IPS DF 19.7 (cell line): Measurements from ENCODE around the gene LINGO3.
"Not testable (repeated sequence)": the region's sequence is repeated elsewhere in the genome, so short reads cannot be mapped to it uniquely, and the experiment has no call there.

Experiments used
- DNase-seq: peaks from one replicate; pipeline ENCODE4 v3.0.0-alpha.2; 2013; ENCODE audit warnings: low read depth, low spot score

LINGO3 gene, protein sequence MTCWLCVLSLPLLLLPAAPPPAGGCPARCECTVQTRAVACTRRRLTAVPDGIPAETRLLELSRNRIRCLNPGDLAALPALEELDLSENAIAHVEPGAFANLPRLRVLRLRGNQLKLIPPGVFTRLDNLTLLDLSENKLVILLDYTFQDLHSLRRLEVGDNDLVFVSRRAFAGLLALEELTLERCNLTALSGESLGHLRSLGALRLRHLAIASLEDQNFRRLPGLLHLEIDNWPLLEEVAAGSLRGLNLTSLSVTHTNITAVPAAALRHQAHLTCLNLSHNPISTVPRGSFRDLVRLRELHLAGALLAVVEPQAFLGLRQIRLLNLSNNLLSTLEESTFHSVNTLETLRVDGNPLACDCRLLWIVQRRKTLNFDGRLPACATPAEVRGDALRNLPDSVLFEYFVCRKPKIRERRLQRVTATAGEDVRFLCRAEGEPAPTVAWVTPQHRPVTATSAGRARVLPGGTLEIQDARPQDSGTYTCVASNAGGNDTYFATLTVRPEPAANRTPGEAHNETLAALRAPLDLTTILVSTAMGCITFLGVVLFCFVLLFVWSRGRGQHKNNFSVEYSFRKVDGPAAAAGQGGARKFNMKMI

DNA sequence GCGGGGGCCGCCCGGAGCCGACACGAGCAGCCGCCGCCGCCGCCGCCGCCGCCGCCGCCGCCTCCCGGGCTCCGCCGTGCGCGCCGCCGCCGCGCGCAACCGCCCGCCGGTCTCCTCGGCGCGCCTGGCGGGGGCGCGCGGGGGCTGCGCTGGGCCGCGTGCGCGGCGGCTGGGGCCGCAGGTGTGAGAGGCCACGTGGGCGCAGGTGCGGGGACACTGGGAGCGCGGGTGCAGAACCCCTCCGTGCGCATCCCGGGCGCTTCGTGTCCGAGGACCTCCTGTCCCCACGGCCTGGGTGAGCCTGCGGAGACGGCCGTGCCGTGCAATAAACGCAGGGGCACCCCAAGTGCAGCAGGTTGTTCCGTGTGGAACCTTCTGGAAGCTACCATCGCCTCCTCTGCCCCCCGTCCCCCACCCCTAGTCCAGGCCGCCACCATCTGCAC is at the start of gene LINGO3:
TSS of gene LINGO3 (minus strand) at position 41 of the 443 bp plus-strand sequence. CDS start 16,378 bp downstream, outside the sequence.
- DNase-seq, result no peak

DNA sequence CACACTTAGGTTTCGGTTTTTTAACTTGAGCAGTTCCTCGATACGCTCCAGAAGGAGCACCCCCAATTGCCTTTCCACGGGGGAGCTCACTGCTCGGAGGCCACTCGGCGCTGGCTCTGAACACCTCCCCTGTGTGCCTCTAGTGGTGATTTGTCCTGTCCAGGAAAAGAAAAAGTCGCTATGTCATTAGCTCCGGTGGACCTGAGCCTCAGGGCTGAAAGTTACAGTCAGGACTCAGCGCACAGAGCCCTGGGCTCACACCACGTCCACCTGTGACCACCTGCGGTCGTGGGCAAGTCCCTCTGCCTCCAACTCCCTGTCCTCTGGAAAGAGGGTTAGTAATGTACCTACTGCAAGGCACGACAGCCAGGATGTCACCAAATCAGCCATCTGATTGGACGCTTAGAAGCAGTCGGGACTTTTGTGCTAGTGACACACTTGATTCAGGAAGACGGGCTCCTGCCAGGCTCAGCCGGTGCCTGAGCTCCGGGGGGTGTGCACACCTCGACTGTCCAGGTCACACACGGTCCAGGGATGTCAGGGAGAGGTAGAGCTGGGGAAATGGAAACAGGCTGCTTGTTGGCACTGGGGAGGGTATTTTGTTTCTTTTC is 48.2 kb upstream of the LINGO3 start:
- DNase-seq, result no peak

DNA sequence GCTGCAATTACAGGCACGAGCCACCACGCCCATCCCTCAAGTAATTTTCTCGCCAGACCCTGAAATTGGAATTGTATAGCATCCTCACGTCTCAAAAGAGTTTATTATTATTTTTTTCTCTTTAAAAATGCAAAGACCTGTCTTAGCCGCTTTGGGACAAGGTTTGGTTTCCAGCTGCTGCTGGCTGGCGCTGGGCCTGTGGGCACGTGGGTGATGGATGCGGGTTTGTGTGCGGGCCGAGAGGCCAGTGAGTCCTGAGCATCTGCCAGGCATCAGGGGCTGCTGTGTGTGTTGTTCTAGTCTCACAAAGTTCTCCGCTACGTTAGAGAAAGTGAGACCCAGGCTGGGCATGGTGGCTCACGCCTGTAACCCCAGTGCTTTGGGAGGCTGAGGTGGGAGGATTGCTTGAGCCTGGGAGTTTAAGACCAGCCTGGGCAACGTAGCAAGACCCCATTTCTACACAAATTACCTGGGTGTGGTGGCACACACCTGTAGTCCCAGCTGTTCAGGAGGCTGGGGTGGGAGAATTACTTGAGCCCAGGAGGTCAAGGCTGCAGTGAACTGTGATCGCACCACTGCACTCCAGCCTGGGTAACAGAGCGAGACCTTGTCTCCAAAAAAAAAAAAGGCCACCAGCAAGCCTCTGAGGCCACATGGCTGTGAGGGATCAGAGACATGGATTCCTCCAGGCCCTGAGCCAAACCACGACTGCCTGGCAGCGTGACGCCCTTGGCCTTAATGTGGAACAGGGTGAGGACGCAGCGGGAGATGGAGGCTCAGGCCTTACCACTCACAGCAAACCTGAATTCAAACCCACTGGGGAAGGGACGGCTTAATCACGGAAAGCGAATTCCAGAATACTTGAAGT is 47.4 kb upstream of the LINGO3 start:
- DNase-seq, result no peak

DNA sequence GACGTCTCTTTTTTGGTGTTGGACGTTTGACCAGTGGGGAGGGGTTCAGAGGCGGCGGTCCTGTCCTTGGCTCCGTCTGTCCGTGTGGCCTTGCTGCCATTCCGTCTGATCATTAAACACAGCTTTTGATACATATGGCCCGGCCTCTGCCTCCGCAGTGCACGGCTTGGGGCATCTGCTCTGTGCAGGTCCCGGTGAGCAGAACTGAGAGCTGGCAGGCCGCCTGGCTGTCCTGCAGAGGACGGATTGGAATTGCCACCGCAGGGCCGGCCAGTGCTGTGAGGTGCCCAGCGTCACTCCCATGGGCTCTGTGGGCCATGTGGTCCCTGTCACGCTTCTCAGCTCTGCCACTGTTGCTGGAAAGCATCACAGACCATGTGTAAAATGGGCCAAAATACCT is 46.7 kb upstream of the LINGO3 start:
- no peak for DNase-seq

DNA sequence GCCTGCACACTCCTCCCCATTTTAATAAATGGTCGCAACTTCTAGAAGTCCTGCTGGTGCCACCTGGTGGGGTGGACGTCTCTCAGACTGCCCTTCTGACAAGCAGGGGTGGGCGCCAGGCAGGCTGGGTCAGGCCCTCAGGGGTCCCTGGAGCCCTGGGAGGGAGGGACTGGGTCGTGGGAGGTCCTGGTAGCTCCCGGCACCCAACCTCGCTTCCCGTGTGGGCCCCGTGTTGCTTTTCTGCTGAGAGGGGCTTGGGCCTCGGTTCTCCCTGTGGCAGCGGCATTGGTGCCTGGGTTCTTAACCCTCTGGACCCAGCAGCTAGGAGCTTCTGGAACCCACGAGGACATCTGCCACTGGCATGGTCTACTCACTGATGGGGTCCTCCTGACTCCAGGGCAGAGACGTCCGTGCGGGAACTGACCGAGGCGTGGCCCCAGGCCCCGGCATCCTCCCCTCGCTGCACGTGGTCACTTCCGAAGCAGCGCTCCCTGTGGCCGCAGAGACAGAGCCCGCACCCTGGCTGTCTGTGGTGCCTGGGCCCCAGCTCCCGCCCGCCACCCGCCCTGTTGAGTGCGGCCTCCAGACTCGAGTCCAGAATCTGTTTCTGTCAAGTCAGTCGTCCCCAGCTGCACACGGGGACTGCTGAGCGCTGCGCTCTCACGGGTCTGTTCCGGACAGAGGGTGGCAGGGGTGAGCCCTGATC is 46.1 kb upstream of the LINGO3 start:
- DNase-seq, result no peak

DNA sequence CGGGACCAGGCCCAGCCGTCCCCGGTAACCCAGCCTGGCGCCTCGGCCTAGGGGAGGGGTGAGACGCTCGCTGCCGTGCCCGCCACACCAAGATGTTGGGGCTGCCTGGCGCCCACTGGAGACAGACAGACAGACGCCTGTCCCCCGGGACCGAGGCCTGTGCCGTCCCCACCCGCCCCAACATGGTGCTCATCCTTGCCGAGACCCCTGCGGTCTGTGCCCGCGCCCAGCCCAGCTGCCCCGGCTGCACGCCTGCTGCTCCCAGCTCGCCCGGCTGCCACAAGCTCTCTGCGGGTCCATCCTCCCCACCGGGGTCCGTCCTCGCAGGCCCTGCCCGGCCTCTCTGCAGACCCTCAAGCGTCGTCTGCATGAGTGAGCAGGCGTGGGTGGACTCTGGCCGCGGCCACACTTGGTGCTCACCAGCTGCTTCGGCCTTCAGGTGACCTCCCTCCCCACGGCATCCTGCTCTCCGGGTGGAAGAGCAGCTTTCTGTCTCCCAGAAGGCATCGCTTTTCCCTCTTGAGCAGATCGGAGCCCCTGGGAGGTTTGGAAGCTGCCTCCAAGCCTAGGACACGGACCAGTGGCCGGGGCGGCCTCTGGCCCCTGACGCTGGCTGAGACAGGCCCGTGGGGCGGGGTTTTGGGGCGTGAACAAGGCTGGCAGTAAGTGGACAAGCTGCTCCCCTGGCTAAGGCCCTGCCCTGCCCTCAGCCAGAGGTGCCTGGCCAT is 45.4 kb upstream of the LINGO3 start:
- no peak for DNase-seq

DNA sequence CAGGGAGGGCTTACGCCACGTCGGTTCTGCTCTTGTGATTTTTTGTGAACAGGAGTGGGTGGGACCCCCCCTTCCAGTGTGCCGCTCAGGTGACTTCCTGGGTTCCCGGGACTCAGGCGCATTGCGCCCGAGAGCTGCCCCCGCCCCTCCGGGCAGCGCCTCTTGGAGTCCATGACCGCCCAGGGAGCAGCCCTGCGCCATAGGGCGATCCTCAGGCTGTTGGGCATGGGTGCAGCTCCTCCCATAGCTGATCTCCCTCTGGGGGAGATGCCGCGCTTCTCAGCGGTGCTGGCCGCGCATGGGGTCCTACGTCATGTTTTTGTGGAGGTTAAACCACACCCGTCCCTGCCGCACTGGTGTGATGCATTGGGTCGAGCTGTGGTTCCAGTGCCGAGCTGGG is 44.2 kb upstream of the LINGO3 start:
- no peak for DNase-seq

DNA sequence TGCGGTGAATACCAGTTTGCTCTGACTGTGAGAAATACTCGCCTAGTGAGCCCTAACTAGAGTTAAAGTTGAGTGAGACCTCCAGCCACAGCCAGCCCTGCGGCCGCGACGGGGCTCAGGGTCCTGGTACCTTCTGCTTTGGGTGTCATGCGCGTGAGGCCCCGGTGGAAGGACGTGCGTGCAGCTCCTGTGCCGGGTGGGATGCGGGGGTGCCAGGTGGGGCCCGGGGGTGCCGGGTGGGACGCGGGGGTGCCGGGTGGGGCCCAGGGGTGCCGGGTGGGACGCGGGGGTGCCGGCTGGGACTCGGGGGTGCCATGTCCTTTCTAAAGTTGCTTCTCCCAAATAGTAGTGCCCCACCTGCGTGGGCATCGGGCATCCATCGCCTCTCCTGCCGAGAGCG is 43.6 kb upstream of the LINGO3 start:
- no peak for DNase-seq

DNA sequence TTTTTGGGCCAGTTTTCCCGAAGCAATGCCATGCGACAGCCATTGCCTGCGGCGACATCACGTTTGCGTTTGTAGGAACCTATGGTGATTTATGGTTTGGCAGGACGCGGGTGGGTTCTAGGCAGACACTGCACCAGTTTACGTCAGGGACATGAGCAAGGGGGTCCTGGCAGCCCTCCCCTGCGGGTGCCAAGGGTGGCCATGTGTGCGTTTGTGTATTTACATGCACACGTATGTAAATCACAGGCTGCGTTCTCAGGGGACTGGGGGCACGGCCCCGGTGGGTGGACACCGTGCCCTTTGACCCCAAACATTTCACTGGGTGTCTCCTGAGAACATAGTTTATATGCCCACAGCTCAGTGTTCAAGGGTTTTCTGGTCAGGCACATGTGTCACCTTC is 42.7 kb upstream of the LINGO3 start:
- no peak for DNase-seq

DNA sequence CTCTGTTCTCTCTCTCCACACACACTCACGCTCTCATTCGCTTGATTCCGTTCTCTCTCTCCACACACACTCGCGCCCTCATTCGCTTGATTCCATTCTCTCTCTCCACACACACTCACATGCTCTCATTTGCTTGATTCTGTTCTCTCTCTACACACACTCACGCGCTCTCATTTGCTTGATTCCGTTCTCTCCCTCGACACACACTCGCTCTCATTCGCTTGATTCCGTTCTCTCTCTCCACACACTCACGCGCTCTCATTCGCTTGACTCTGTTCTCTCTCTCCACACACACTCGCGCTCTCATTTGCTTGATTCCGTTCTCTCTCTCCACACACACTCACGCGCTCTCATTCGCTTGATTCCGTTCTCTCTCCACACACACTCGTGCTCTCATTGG is 41.9 kb upstream of the LINGO3 start:
- not testable (repeated sequence) for DNase-seq

DNA sequence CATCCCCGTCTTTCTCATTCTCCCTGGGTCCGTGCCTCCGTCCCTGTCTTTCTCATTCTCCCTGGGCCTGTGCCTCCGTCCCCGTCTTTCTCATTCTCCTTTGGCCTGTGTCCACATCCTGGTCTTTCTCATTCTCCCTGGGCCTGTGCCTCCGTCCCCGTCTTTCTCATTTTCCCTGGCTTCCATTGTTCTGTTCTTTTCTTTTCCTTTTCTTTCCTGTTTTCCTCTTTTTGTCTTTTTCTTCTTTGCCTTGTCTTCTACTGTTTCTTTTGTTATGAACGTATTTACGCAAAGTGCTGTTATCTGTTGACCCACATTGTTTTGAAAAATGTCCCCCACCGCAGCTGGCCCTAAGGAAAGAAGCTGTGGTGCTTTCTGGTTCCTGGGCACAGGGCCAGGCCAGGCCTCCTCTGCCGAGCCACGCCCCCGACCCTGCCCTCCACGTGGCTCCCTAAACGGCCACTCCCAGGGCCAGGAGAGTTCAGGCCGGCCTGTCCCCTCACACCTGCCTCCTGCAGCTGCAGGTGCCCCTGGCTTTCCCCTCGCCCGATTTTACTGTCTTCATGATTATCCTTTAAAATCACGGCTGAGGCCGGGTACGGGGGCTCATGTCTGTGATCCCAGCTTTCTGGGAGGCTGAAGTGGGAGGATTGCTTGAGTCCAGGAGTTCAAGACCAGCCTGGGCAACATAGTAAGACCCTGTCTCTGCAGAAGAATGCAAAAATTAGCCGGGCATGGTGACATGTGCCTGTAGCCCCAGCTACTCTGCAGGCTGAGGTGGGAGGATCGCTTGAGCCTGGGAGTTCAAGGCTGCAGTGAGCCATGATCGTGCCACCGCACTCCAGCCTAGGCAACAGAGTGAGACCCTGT is 38.1 kb upstream of the LINGO3 start:
- DNase-seq, result no peak

DNA sequence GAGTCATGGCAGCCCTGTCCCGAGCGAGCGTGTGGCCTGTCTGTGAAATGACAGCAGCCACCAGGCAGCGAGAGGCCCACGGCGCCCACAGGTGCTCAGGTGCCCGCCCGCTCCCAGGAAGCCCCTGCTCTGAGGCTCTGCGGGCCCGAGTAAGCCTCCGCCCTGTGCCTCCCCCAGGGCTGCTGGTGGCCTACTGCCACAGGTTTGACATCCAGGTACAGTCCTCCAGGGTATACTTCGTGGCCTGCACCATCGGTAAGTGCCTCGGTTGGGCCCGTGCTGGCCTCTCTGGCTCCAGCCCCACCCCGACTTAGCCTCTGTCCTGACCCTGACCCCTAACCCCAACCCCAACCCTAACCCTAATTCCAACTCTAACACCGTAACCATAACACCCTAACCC is 37.1 kb upstream of the LINGO3 start:
- no peak for DNase-seq

DNA sequence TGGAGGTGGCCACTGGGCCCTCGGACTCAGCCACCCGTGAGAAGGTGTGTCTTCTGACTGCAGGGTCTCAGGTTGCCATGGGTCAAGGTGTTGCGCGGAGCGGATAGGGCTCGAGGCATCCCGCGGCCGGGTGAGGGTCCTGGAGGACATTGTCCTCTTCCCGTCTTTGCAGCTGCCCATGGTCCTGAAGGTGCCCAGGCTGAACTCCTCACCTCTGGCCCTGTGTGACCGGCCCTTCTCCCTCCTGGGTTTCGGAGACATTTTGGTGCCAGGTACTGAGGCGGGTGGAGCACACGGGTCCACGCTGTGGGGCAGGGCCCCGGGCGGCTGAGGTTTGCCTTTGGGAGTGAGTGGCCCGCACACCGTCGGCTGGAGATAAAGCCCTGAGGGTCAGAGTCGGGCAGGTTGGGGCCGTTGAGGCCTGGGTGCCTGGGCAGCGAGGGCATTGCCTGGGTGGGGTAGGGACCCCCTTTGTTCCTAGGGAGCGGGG is 36.5 kb upstream of the LINGO3 start:
- DNase-seq, result no peak

DNA sequence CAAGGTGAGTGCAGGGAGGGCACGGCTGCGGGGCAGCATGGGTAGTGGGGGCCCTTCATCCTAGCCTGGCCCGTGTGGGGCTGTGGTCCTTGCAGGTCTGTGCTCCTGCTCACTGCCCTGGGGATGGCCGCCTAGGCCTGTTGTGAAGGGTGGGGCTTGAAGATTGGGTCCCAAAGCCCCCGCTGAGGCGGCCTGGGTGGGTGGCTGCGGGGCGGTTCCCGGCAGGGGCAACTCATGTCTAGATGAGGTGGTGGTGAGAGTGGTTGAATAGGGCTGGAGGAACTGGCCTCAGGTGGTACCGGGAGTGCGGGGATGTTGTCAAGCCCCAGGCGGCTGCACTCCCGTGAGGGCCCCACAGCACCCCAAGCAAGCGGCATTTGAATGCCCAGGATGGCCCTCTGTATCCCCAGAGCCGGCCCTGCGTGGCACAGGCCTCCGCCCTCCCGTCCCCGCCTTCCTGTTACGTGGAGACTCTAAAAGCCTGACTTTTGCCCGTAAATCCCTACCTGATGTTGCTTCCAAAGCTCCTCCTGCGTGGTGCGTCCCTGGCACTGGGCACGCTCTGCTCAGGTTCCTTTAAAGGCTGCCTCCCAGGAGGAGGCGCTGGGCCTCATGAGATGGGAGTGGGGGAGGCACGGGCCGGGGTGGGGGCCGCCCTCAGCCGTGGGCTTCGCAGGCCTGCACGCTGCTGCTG is 35.5 kb upstream of the LINGO3 start:
- no peak for DNase-seq

DNA sequence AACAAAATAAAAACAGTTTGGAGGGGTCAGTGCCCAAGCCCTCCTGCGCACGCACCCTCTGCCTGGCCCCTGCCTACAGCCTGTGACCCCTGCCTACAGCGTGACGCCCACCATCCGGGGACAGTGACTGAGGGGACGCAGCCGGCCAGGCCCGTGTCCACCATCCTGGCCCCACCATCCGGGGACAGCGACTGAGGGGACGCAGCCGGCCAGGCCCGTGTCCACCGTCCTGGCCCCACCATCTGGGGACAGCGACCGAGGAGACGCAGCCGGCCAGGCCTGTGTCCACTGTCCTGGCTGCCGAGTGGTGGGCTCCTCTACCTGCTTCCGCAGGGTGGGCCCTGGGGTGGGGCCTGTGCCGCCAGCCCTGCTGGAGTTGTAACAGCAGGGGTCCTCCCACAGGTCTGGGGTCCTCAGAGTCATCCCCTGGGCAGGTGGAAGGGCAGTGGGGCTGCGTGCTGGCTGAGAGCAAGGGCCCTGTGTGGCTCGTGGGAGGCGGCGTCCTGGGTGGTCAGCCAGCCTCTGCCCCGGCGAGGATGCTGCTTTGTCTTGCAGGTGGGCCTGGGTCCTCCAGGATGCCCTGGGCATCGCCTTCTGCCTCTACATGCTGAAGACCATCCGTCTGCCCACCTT is 34.8 kb upstream of the LINGO3 start:
- DNase-seq, result no peak

DNA sequence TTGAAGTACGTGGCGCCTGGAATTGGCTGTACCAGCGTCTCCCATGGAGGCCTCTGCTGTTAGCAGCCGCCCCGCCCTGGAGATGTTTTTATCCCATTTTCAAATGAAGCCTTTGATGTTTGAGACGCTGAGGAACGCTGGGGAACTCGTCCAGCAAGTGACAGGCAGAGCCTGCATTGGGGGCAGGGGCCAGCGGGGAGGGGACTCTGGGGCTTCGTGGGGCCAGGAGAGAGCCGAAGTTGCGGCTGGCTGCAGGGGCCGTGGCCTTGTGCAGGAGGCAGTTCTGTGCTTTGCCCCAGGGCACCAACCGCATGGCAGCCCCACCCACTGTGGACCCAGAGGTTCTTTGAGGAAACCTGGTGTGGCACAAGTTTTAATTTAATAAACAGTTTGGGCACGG is 34.0 kb upstream of the LINGO3 start:
- DNase-seq, result no peak

DNA sequence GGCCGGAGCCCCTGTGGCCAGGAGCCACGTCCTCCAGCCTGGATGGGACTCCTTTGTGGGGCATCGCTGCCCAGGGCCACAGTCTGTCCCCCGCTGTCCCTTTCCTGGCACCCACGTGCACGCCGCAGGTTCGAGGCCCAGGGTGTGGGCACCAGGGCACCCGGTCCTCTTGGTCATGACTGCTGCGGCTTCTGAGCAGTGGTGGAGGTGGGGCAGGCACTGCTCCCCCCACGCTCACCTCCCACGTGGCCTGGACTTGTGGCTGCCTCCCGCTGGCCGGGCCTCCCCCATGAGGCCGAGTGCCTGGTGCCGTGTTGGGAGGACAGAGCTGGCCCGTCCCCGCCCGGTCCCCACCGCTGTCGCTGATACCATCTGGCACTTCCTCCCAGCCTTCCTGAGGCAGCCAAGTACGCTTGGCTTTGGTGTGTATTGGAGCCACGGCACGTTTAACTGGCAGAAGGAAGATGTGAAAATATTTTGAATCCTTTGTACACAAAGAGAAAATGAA is 33.3 kb upstream of the LINGO3 start:
- no peak for DNase-seq
